ENCODE data around the gene USF1.

The USF1 gene

GRCh38 chr1:161086457-161086856, 40.7 kb upstream of the USF1 start:
- Histone ChIP-seq H3K27me3 (ENCODE audit: control insufficient read depth, insufficient read depth, low read length) (no peaks in the 10 kb centered on the region), H3K9ac (ENCODE audit: low read length) (no peak overlapping the region), H3K27ac (ENCODE audit: low read depth, low read length) (no peak overlapping the region), H3K4me1 (ENCODE audit: control insufficient read depth, insufficient read depth, low read length) (peaks cover 37% of the 10 kb centered on the region), H3K36me3 (ENCODE audit: control insufficient read depth, insufficient read depth, low read length) (no peaks in the 10 kb centered on the region), H3K4me3 (ENCODE audit: low read depth, low read length) (no peak overlapping the region), H3K9me3 (ENCODE audit: control insufficient read depth, insufficient read depth, low read depth, low read length) (no peaks in the 10 kb centered on the region)

- no peak overlapping the region for H3K27ac ChIP-seq (ENCODE audit: low read depth, low read length)
- H3K36me3 ChIP-seq (ENCODE audit: control insufficient read depth, insufficient read depth, low read length) = no peaks in the 10 kb centered on the region
- peaks cover 41% of the 10 kb centered on the region for H3K4me1 ChIP-seq (ENCODE audit: control insufficient read depth, insufficient read depth, low read length)
- no peak overlapping the region for H3K9ac ChIP-seq (ENCODE audit: low read length)
- H3K9me3 ChIP-seq (ENCODE audit: control insufficient read depth, insufficient read depth, low read depth, low read length) = no peaks in the 10 kb centered on the region
- H3K27me3 ChIP-seq (ENCODE audit: control insufficient read depth, insufficient read depth, low read length) = no peaks in the 10 kb centered on the region
- H3K4me3 ChIP-seq (ENCODE audit: low read depth, low read length) = no peak overlapping the region
Measured at GRCh38 chr1:161085165-161085564, 39.4 kb upstream of the USF1 start.

- no peaks in the 10 kb centered on the region for H3K27me3 ChIP-seq (ENCODE audit: control insufficient read depth, insufficient read depth, low read length)
- no peaks in the 10 kb centered on the region for H3K9me3 ChIP-seq (ENCODE audit: control insufficient read depth, insufficient read depth, low read depth, low read length)
- H3K36me3 ChIP-seq (ENCODE audit: control insufficient read depth, insufficient read depth, low read length) = no peaks in the 10 kb centered on the region
- no peak overlapping the region for H3K27ac ChIP-seq (ENCODE audit: low read depth, low read length)
- H3K9ac ChIP-seq (ENCODE audit: low read length) = no peak overlapping the region
- H3K4me1 ChIP-seq (ENCODE audit: control insufficient read depth, insufficient read depth, low read length) = peaks cover 42% of the 10 kb centered on the region
- no peak overlapping the region for H3K4me3 ChIP-seq (ENCODE audit: low read depth, low read length)
Measured at GRCh38 chr1:161084597-161084988, 38.8 kb upstream of the USF1 start.

DNA sequence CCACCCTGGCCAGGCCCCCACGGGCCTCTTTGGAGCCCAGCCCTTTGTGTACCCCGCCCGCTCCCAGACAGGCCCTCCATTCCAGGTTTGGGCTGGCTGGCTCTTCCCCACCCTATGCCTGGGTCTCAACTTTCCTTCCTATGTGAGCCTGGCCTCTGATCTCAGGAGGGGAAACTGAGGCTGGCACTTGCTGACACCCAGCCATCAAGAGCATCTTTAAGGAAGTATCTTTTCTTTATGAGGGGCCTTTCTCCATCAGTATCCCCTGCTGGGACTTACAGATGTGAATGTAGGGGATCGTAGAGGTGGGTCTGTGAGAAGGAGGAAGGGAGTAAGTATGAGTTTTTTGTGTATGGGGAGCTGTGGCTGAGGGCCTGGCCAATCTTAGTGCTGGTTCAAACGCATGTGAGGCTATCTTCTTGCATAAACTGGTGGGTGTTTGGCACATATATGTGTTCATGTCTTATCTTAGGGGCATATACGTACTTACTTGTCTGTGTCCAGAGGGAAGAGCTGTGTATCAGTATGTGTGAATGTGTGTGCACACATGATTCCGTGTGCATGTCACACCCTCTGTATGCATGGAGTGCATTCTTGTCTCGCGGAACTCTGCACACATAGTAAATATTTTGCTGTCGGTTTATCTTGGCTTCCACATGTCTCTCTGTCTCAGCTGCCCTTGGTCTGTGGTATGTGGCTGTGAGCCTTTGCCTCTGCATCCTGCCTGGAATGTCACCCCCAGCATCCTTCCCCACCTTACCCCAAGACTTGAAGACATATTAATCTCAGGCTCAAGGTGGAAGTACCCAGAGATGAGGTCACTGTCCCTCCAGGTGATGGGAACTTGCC, 38.2 kb upstream of the USF1 start:
- peaks cover 44% of the 10 kb centered on the region for H3K4me1 ChIP-seq (ENCODE audit: control insufficient read depth, insufficient read depth, low read length)
- no peaks in the 10 kb centered on the region for H3K36me3 ChIP-seq (ENCODE audit: control insufficient read depth, insufficient read depth, low read length)
- no peak overlapping the region for H3K27ac ChIP-seq (ENCODE audit: low read depth, low read length)
- no peaks in the 10 kb centered on the region for H3K27me3 ChIP-seq (ENCODE audit: control insufficient read depth, insufficient read depth, low read length)
- H3K9ac ChIP-seq (ENCODE audit: low read length) = no peak overlapping the region
- H3K9me3 ChIP-seq (ENCODE audit: control insufficient read depth, insufficient read depth, low read depth, low read length) = no peaks in the 10 kb centered on the region
- no peak overlapping the region for H3K4me3 ChIP-seq (ENCODE audit: low read depth, low read length)

DNA sequence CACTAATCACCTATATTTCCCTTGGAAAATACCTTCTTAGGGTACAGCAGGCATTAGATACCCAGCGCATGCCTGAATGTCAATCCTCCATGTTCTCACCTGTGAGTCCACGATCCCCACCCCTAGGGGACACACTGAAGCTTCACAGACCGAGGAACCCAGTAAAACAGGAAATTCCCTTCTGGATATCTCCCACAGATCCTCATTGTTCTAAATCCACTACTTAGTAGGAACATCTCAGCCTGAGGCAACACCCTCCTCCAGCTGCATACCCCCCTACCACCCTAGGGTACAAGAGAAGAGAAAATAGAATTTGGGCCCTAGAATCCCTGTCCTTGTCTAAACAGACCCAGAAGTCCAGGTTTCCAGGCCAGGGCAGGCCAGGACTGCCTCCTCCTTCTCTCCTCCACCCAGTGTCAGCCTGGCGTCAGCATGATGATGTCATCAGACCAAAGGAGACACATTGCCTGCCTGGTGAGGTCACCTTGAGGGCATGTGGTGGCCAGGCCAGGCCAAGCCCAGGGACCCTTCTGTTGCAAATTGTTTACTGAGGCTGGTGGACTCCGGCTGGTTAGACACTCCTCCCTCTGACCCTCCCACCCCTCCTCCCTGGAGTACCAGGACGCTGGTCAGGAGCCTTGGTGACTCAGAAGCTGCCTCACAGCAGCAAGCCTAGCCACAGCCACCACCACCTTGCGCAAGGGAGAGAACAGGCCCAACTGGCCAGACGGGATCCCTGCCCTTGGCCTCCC, 37.4 kb upstream of the USF1 start:
- Histone ChIP-seq H3K27ac (ENCODE audit: low read depth, low read length) (no peak overlapping the region), H3K27me3 (ENCODE audit: control insufficient read depth, insufficient read depth, low read length) (no peaks in the 10 kb centered on the region), H3K4me3 (ENCODE audit: low read depth, low read length) (no peak overlapping the region), H3K9me3 (ENCODE audit: control insufficient read depth, insufficient read depth, low read depth, low read length) (no peaks in the 10 kb centered on the region), H3K4me1 (ENCODE audit: control insufficient read depth, insufficient read depth, low read length) (peaks cover 44% of the 10 kb centered on the region), H3K9ac (ENCODE audit: low read length) (no peak overlapping the region), H3K36me3 (ENCODE audit: control insufficient read depth, insufficient read depth, low read length) (no peaks in the 10 kb centered on the region)

GRCh38 chr1:161082483-161082882, 36.7 kb upstream of the USF1 start:
- Histone ChIP-seq H3K27me3 (ENCODE audit: control insufficient read depth, insufficient read depth, low read length) (no peaks in the 10 kb centered on the region), H3K9me3 (ENCODE audit: control insufficient read depth, insufficient read depth, low read depth, low read length) (no peaks in the 10 kb centered on the region), H3K4me3 (ENCODE audit: low read depth, low read length) (no peak overlapping the region), H3K27ac (ENCODE audit: low read depth, low read length) (no peak overlapping the region), H3K9ac (ENCODE audit: low read length) (no peak overlapping the region), H3K36me3 (ENCODE audit: control insufficient read depth, insufficient read depth, low read length) (no peaks in the 10 kb centered on the region), H3K4me1 (ENCODE audit: control insufficient read depth, insufficient read depth, low read length) (peaks cover 44% of the 10 kb centered on the region)

DNA sequence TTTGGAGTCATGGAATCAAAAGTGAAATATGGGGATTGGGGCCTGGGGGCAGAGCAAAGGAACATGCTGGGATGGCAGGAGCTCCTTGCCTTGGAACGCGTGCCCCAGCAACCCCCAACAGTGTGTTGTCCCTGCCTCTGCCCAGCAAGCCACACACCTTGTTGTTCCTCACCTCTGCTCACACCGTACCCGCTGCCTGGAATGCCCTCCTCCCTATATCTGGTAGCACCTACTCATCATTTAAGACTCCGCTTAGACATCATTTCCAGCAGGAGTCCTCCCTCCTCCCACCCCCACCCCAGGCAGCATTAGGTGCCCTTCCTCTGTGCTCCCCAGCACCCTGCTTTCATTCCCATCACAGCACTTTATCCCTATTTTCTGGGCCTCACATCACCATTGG, 35.7 kb upstream of the USF1 start:
- Histone ChIP-seq H3K27me3 (ENCODE audit: control insufficient read depth, insufficient read depth, low read length) (no peaks in the 10 kb centered on the region), H3K4me3 (ENCODE audit: low read depth, low read length) (no peak overlapping the region), H3K4me1 (ENCODE audit: control insufficient read depth, insufficient read depth, low read length) (peaks cover 41% of the 10 kb centered on the region), H3K9ac (ENCODE audit: low read length) (no peak overlapping the region), H3K27ac (ENCODE audit: low read depth, low read length) (no peak overlapping the region), H3K36me3 (ENCODE audit: control insufficient read depth, insufficient read depth, low read length) (no peaks in the 10 kb centered on the region), H3K9me3 (ENCODE audit: control insufficient read depth, insufficient read depth, low read depth, low read length) (no peaks in the 10 kb centered on the region)

GRCh38 chr1:161080441-161081405, 34.9 kb upstream of the USF1 start:
- H3K36me3 ChIP-seq (ENCODE audit: control insufficient read depth, insufficient read depth, low read length) = no peaks in the 10 kb centered on the region
- no peak overlapping the region for H3K4me3 ChIP-seq (ENCODE audit: low read depth, low read length)
- no peaks in the 10 kb centered on the region for H3K27me3 ChIP-seq (ENCODE audit: control insufficient read depth, insufficient read depth, low read length)
- H3K9ac ChIP-seq (ENCODE audit: low read length) = no peak overlapping the region
- H3K9me3 ChIP-seq (ENCODE audit: control insufficient read depth, insufficient read depth, low read depth, low read length) = no peaks in the 10 kb centered on the region
- H3K27ac ChIP-seq (ENCODE audit: low read depth, low read length) = no peak overlapping the region
- H3K4me1 ChIP-seq (ENCODE audit: control insufficient read depth, insufficient read depth, low read length) = peaks cover 33% of the 10 kb centered on the region

DNA sequence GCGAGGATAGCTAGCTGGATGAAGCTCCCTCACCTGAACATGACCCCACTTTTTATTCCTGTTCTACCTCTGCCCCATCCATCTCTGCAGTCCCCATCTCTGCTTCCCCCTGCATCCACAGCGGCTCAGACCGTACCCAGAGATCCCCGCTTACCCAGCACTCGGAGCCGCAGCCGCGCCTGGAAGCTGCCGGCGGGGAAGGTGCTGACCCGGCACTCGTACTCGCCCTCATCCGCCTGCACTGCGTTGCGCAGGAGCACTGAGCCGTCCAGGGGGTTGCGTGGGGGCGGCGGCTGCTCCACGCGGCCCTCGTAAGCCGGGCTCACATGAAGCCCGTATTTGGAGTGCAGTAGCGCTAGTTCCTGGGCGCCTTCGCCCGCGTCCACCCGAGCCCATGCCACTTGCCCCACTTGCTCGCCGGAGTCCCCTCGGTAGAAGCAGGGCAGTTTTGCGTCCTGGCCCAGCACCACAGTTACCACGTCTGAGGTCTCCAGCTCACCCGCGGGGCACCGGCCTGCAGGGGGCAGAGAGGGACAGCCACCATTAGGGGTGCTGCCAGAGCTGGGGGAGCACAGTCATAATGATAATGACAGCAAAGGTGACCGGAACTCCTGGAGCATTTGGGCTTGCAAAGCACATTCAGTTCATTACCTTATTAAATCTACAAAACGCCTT, 33.8 kb upstream of the USF1 start:
- Histone ChIP-seq H3K4me1 (ENCODE audit: control insufficient read depth, insufficient read depth, low read length) (peaks cover 25% of the 10 kb centered on the region), H3K9ac (ENCODE audit: low read length) (no peak overlapping the region), H3K27me3 (ENCODE audit: control insufficient read depth, insufficient read depth, low read length) (no peaks in the 10 kb centered on the region), H3K27ac (ENCODE audit: low read depth, low read length) (no peak overlapping the region), H3K9me3 (ENCODE audit: control insufficient read depth, insufficient read depth, low read depth, low read length) (no peaks in the 10 kb centered on the region), H3K36me3 (ENCODE audit: control insufficient read depth, insufficient read depth, low read length) (no peaks in the 10 kb centered on the region), H3K4me3 (ENCODE audit: low read depth, low read length) (no peak overlapping the region)

GRCh38 chr1:161077426-161077825, 31.6 kb upstream of the USF1 start:
- Histone ChIP-seq H3K9me3 (ENCODE audit: control insufficient read depth, insufficient read depth, low read depth, low read length) (no peaks in the 10 kb centered on the region), H3K4me3 (ENCODE audit: low read depth, low read length) (no peak overlapping the region), H3K27me3 (ENCODE audit: control insufficient read depth, insufficient read depth, low read length) (no peaks in the 10 kb centered on the region), H3K27ac (ENCODE audit: low read depth, low read length) (no peak overlapping the region), H3K9ac (ENCODE audit: low read length) (no peak overlapping the region), H3K36me3 (ENCODE audit: control insufficient read depth, insufficient read depth, low read length) (no peaks in the 10 kb centered on the region), H3K4me1 (ENCODE audit: control insufficient read depth, insufficient read depth, low read length) (peaks cover 7% of the 10 kb centered on the region)

Measured in HUES6 (cell line).